Measurements from ENCODE around the gene ZNF296.
A peak's percentile ranks its signal among the peaks of the same experiment; 100 is the strongest.

ZNF296 gene

GRCh38 chr19:45059258-45059965 is 16.9 kb downstream of the ZNF296 start:
- DNase-seq (ENCODE audit: low read depth): peak; percentile 77

- no peak for DNase-seq (ENCODE audit: low read depth)
Measured at GRCh38 chr19:45058622-45059159, 17.6 kb downstream of the ZNF296 start.

DNA sequence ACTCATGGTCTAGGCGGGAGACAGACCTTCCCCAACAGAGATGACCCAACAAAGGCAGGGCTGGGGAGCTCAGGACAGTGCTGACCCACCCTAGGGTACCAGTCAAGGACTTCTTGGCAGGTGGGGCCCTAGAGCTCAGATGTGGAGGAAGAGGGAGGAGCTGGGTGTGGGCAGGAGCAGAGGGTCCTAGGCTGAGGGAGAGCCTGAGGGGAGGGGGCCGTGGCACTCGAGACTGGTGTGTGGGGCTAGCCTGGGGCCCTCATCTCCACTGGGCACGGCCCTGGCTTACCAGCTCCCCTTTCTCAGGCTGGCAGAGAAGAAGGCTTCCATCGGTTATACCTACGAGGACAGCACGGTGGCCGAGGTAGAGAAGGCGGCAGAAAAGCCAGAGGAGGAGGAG is 18.8 kb downstream of the ZNF296 start:
- DNase-seq (ENCODE audit: low read depth): no peak

DNA sequence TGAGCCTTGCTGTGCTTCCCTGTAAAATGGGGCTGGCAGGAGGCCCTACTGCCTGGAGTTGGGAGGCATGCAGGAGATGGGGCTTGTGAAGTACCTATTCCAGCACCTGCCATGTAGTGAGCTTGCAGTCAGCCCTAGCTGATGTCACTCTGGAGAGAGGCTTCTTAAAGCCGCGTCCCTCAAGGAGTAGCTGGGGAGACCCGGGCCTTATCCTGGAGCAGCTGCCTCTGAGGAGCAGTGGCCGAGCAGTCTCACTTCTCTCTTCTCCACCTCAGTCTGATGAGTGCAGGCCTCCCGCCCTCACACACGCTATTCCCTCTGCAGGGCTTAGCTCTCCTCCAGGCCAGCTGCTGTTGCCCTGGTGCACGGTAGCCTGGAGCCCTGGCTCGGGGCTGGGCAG is 19.4 kb downstream of the ZNF296 start:
- no peak for DNase-seq (ENCODE audit: low read depth)

DNA sequence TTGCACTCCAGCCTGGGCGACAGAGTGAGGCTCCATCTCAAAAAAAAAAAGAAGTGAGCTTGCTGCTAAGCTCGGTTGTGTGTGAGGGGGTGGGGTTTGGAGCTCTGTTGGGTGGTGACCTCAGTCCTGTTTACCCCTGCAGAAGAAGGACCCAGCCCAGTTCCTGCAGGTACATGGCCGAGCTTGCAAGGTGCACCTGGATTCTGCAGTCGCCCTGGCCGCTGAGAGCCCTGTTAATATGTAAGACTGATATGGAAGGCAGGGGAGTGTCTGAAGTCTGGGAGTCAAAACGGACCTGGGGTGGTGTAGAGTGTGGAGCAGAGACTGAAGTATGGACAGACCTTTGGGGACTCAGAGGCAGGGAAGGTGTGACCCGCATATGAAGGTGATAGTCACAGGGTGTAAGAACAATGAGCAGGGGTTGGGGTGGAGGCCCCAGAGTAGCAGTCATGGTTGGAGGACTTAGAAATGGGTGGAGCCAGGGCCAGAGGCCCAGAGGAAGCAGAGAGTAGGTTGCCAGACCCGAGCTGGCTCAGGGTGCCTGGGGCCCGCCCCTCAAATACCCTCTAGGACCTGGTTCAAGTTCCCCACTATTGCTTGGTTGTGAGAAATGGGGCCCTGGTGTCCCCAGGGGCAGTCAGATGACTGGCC is 24.2 kb downstream of the ZNF296 start:
- DNase-seq (ENCODE audit: low read depth): no peak

DNA sequence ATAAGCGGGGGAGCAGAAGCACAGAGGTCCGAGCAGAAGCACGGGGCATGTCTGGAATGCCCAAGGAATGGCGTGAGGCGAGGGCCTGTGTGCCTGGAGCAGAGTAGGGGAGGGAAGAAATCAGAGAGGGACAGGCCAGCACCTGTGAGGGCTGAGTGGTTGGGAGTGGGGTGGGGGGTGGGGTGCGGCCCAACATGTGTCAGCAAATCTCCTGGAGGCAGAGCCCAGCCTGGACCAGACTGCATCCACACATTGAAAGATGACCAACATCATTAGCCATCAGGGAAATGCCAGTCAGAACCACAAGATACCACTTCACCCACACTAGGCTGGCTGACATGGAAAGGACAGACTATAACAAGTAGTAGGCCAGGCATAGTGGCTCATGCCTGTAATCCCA is 26.2 kb downstream of the ZNF296 start:
- DNase-seq (ENCODE audit: low read depth): no peak

GRCh38 chr19:45049073-45049736 is 27.1 kb downstream of the ZNF296 start:
- DNase-seq (ENCODE audit: low read depth): no peak

DNA sequence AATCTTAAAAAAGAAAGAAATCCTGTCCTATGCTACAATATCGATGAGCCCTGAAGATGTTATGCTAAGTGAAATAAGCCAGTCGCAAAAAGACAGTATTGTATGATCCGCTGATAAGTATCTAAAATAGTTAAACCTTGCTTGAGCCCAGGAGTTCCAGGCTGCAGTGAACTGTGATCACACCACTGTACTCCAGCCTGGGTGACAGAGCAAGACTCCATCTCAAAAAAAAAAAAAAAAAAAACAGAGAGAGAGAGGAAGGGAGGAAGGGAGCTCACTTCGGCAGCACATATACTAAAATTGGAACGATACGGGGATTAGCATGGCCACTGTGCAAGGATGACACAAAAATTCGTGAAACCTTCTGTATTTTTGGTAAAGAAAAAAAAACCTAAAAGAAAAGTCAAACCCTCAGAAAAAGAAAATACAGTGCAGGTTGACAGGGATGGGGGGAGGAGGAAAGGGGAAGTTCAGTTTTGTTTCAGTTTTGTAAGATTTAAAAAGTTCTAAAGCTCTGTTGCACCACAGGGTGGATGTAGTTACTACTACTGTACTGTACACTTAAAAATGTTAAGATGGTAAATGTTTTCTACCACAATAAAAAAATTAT is 29.0 kb downstream of the ZNF296 start:
- DNase-seq (ENCODE audit: low read depth): no peak

DNA sequence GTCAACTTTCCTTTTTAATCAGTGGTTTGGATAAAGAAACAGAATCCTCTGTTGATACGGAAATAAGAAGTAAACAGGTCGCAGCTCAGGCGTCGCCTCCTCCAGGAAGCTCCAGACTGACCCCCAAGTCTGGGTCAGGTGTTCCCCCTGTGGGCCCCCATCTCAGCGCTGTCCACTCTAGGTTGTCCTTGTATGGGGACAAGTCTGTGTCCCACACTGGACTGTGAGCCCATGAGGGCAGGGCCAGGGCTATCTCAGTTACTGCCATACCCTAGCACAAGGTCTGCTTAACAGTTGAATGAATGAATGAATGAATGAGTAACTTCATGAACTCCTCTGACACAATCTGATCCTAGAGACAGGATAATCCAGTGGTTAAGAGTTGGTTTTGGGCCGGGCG is 29.9 kb downstream of the ZNF296 start:
- DNase-seq (ENCODE audit: low read depth): no peak

DNA sequence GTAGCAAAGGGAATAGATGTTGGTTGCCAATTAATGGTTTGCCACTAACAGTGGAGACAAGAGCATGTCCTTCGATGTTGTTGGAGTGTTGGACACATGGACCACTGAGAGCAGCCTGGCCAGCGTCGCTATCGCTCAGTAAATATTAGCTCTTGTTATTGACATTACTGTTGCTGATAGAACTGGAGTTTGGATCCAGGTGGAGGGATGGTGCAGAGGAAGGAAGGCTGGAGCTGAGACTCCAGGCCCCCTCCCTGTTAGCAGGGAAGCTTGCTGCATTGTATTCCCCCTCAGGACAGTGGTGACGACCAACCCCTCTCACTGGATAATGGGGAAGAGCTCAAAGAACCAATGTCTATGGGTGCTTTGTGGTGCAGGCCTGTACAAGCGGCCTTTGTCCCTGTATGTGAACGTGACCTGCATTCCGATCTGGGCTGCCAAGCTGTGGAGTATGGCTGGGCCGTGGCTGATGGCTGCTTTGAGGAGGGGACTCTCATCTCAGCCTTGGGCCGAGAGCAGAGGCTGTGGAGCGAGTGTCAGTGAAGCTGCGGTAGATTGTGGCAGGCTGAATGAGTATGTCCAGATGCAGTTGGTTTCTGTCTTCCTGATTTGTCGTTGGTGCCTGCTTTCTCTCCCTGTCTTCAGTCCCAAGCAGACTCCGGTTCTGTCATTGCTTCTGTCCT is 30.5 kb downstream of the ZNF296 start:
- no peak for DNase-seq (ENCODE audit: low read depth)

DNA sequence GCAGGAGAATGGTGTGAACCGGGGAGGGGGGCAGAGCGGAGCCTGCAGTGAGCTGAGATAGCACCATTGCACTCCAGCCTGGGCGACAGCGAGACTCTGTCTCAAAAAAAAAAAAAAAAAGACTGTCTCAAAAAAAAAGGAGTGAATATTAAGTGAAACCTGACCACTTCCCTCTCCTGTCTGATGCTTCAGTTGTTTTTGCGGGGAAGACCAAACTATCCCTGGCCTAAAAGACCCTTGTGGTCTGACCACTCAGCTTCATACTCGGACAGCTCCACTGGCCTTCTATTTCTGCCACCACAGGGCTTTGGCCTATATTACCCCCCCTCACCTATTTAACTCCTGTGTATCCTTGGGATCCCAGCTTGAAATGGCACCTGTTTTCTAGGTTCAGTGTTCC is 35.2 kb downstream of the ZNF296 start:
- no peak for DNase-seq (ENCODE audit: low read depth)

DNA sequence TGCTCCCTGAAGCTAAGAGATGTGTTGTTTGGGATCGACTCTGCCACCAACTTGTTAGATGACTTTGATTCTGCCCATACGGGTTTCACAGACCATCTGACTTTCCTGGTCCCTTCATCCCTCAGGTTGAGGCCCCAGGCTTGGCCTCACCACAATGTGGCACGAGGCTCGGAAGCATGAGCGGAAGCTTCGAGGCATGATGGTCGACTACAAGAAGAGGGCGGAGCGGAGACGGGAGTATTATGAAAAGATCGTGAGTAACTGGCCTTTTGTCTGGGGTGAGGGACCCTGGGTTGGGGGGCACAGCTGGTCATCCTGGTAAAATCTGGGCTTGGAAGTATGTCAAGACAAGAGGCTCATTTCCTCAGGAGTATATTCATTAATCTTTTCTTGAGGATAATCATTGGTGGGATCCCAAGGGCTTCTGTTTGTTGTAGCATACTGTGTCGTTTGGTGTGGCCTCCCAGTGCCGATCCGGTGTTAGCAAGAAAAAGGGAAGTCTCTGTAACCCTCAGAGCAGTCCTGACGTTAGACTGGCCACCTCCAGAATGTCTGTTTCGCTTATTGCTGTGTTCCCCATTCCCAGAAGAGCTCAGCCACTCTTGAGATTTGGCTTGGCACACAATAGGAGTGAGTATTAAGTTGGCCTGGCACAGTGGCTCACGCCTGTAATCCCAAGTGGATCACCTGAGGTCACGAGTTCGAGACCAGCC is 36.1 kb downstream of the ZNF296 start:
- no peak for DNase-seq (ENCODE audit: low read depth)

- peak; percentile 84 for DNase-seq (ENCODE audit: low read depth)
Measured at GRCh38 chr19:45038931-45039893, 37.1 kb downstream of the ZNF296 start, which contains the start of gene CLASRP. Gene CLASRP (plus strand): TSS chr19:45039045. CDS start chr19:45040213, 1,168 bp downstream.

DNA sequence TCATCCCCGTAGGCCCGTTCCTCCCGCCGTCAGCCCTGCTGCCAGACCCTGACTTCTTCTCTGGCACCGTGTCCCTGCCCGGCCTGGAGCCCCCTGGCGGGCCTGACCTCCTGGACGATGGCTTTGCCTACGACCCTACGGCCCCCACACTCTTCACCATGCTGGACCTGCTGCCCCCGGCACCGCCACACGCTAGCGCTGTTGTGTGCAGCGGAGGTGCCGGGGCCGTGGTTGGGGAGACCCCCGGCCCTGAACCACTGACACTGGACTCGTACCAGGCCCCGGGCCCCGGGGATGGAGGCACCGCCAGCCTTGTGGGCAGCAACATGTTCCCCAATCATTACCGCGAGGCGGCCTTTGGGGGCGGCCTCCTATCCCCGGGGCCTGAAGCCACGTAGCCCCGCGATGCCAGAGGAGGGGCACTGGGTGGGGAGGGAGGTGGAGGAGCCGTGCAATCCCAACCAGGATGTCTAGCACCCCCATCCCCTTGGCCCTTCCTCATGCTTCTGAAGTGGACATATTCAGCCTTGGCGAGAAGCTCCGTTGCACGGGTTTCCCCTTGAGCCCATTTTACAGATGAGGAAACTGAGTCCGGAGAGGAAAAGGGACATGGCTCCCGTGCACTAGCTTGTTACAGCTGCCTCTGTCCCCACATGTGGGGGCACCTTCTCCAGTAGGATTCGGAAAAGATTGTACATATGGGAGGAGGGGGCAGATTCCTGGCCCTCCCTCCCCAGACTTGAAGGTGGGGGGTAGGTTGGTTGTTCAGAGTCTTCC is 38.7 kb downstream of the ZNF296 start:
- DNase-seq (ENCODE audit: low read depth): no peak

DNA sequence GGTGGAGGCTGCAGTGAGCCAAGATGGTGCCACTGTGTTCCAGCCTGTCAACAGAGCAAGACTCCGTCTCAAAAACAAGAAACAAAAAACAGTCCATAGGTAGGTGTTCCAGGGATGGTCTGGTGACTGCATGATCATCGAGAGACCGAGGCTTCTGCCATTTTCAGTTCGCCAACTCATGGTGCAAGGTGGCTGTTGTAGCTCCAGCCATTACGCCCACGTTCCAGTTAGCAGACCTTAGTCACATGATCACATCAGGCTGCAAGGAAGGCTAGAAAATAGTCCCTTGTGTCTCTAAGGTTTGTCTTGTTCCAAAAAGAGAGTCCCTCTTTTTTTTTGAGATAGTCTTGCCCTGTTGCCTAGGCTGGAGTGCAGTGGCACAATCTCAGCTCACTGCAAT is 40.5 kb downstream of the ZNF296 start:
- DNase-seq (ENCODE audit: low read depth): no peak

GRCh38 chr19:45032421-45032820 is 43.9 kb downstream of the ZNF296 start:
- DNase-seq (ENCODE audit: low read depth): no peak

- no peak for DNase-seq (ENCODE audit: low read depth)
Measured at GRCh38 chr19:45030825-45031224, 45.5 kb downstream of the ZNF296 start.

DNA sequence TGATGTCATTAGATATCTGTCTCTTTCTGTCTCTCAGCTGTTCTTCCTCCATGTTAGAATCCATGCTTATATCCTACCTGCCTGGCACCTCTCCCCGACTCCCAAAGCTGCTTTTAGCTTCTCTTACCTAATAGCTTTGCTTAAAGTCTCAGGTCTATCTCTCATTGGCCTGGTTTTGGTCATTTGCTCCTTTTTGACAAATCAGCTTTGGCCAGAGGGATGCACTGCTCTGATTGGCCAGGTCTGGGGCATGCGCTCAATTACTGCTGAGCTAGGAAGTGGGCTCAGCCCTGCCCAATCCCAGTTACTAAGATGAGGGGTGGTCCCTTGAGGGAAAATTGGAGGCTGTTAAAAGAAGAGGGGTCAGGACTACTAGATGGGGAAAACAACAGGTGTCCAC is 48.9 kb downstream of the ZNF296 start:
- DNase-seq (ENCODE audit: low read depth): no peak

DNA sequence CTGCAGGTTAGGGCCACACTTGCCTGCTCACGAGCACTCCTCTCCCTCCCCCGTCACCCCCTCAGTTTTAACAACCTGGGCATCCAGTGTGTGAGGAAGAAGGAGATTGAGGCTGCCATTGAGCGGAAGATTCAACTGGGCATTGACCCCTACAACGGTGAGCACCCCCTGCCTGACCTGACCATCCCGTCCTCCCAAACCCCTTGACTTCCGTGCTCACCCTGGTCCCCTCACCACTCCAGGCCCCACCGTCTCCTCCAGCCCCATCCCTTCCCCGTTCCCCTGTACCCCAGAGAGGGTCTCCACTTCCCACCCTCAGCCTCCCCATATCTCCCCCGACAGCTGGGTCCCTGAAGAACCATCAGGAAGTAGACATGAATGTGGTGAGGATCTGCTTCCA is 51.0 kb downstream of the ZNF296 start:
- no peak for DNase-seq (ENCODE audit: low read depth)
